Adrenal gland (tissue), 5 donors: ENCODE results near the gene TMEM184A.

Experiments
- CTCF ChIP-seq, 6 experiments: fragments of 450-650 bp in 4 of 6; fragments of 200-600 bp in 2 of 6; sonication (generic) in 1 of 6; IDR thresholded peaks; 1 replicate in 5 of 6; 2 replicates in 1 of 6; pipeline versions ENCODE4 v1.5.1 to v1.8.0; 2016 to 2021; ENCODE audit warnings: antibody characterized with exemption in 6 of 6, mild to moderate bottlenecking in 2 of 6, moderate library complexity in 1 of 6
- POLR2A ChIP-seq, 2 donors: fragments of 450-650 bp; IDR thresholded peaks; one replicate each; pipeline ENCODE4 v1.6.1; 2017; ENCODE audit warnings: antibody characterized with exemption in 2 of 2, mild to moderate bottlenecking in 2 of 2, moderate library complexity in 1 of 2
- donor health status: DM: no; HTN: no; CAD: no.

- TF ChIP-seq CTCF (IDR thresholded peaks at IDR 0.05) (no peak), POLR2A (IDR thresholded peaks at IDR 0.05) (no peak)
Observed at GRCh38 chr7:1590887-1591286, 34.9 kb upstream of the TMEM184A start.
